Osteoblast (primary cell): Measurements from ENCODE around the gene IFI16. TPM values are rescaled to one million over a fixed set of nuclear protein-coding genes. Genes with fewer than 3 reads are reported as not detected.
"Not testable (repeated sequence)": the region's sequence is repeated elsewhere in the genome, so short reads cannot be mapped to it uniquely, and the experiment has no call there.

Experiments used
- DNase-seq: peaks from one replicate; pipeline ENCODE4 v3.0.0; 2011; ENCODE audit warnings: low spot score, mixed read lengths; ENCODE audit not compliant: insufficient read length; ENCODE audit errors: missing footprints
- H2AFZ ChIP-seq: 2 replicates; pipeline ENCODE4 v1.6.0; 2011; ENCODE audit warnings: mild to moderate bottlenecking, low read length
- H3K27ac ChIP-seq: 2 replicates; pipeline ENCODE4 v1.5.1; 2011; ENCODE audit warnings: mild to moderate bottlenecking, low read depth, low read length, moderate library complexity
- H3K27me3 ChIP-seq: 2 replicates; pipeline ENCODE4 v1.6.0; 2012; ENCODE audit warnings: mild to moderate bottlenecking, control low read depth, inconsistent platforms, low read length, moderate library complexity; ENCODE audit not compliant: insufficient read depth
- H3K36me3 ChIP-seq: 2 replicates; pipeline ENCODE4 v1.5.1; 2011; ENCODE audit warnings: mild to moderate bottlenecking, low read length, control low read depth, moderate library complexity; ENCODE audit not compliant: insufficient read depth
- H3K4me1 ChIP-seq: 2 replicates; pipeline ENCODE4 v1.5.1; 2011; ENCODE audit warnings: mild to moderate bottlenecking, low read length, control low read depth, moderate library complexity; ENCODE audit not compliant: insufficient read depth
- H3K4me2 ChIP-seq: 2 replicates; pipeline ENCODE4 v1.6.0; 2011; ENCODE audit warnings: mild to moderate bottlenecking, low read length; ENCODE audit not compliant: insufficient read depth
- H3K4me3 ChIP-seq: fragments of 200-600 bp; sonication (generic); 3 replicates; pipeline ENCODE4 v1.5.1; 2012; ENCODE audit warnings: mild to moderate bottlenecking, low read length, inconsistent platforms; ENCODE audit not compliant: insufficient read depth
- H3K79me2 ChIP-seq: 2 replicates; pipeline ENCODE4 v1.6.0; 2012; ENCODE audit warnings: mild to moderate bottlenecking, low read length, control low read depth, inconsistent platforms; ENCODE audit not compliant: insufficient read depth
- H3K9me3 ChIP-seq: 2 replicates; pipeline ENCODE4 v1.5.1; 2011; ENCODE audit warnings: low read depth, low read length, control low read depth
- H4K20me1 ChIP-seq: 2 replicates; pipeline ENCODE4 v1.6.0; 2012; ENCODE audit warnings: mild to moderate bottlenecking, low read length, control low read depth; ENCODE audit not compliant: insufficient read depth
- total RNA-seq: library from RNA; depleted of rRNA; stranded (reverse); fragments of >200 nt; gene quantifications from 2 replicates; pipeline ENCODE4 v1.2.3, GENCODE V29; 2012
- TF ChIP-seq, protein P1 (sequence below): IDR thresholded peaks from 2 replicates; pipeline ENCODE4 v1.5.1; 2011; ENCODE audit warnings: mild to moderate bottlenecking, low read depth, low read length, moderate library complexity; ENCODE audit errors: extremely low read depth

The IFI16 gene
- total RNA-seq, 1 donor = 129 TPM

DNA sequence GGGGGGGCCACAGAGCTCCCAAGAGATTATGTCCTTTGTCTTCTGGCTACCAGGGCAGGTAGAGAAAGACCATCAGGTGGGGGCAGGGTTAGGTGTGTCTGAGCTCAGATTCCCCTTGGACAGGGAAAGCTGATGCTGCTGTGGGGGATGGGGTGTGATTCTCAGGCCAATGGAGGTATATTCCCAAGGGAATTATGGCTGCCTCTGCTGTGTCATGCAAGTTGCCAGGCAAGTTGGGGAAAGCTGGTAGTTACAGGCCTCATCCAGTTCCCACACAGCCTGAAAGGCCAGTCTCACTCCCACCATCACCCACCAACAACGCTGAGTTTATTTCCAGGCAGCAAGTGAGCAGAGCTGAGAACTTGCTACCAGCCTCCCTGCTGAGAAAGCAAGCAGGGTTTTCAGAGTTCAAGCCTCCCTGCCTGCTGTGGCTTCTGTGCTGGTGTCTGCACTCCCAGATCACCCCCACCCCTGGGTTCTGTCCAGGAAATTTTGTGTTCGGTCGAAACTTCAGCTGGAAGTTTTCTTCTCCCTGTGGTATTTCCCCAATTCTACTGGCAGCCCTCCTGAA lies 21.3 kb downstream of the IFI16 start:
- TF ChIP-seq, protein P1, sequence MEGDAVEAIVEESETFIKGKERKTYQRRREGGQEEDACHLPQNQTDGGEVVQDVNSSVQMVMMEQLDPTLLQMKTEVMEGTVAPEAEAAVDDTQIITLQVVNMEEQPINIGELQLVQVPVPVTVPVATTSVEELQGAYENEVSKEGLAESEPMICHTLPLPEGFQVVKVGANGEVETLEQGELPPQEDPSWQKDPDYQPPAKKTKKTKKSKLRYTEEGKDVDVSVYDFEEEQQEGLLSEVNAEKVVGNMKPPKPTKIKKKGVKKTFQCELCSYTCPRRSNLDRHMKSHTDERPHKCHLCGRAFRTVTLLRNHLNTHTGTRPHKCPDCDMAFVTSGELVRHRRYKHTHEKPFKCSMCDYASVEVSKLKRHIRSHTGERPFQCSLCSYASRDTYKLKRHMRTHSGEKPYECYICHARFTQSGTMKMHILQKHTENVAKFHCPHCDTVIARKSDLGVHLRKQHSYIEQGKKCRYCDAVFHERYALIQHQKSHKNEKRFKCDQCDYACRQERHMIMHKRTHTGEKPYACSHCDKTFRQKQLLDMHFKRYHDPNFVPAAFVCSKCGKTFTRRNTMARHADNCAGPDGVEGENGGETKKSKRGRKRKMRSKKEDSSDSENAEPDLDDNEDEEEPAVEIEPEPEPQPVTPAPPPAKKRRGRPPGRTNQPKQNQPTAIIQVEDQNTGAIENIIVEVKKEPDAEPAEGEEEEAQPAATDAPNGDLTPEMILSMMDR = no peak
- H4K20me1 ChIP-seq = peaks cover 12% of the 10 kb centered on the region
- no peak overlapping the region for H3K4me3 ChIP-seq
- H3K4me1 ChIP-seq = no peaks in the 10 kb centered on the region
- H3K27ac ChIP-seq = peak overlapping the region; percentile 53
- no peaks in the 10 kb centered on the region for H3K9me3 ChIP-seq
- no peaks in the 10 kb centered on the region for H3K27me3 ChIP-seq
- H3K4me2 ChIP-seq = no peak overlapping the region
- peaks cover 54% of the 10 kb centered on the region for H3K36me3 ChIP-seq
- no peak overlapping the region for H2AFZ ChIP-seq
- DNase-seq = no peak
- H3K79me2 ChIP-seq = peaks cover 54% of the 10 kb centered on the region

DNA sequence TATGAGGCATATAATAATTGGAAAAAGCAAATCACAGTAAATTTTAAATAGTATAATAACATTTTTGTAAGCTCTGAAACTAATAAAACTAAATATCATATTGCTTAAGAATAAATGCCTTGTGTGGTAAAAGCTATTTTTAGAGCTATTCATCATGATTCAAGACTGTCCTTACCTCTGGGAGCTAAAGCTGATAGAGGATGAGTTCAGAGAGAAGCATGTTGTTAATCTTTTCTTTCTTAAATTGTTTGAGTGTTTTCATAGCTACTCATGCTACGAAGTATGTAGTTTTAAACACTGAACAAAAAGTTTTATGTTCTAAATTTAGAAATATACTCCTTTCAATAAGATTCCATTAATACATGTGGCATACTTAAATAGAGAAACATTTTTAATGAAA lies 30.5 kb downstream of the IFI16 start:
- no peaks in the 10 kb centered on the region for H4K20me1 ChIP-seq
- H3K27me3 ChIP-seq = no peaks in the 10 kb centered on the region
- H3K4me1 ChIP-seq = peaks cover 30% of the 10 kb centered on the region
- no peak overlapping the region for H2AFZ ChIP-seq
- peaks cover 7% of the 10 kb centered on the region for H3K79me2 ChIP-seq
- peaks cover 48% of the 10 kb centered on the region for H3K36me3 ChIP-seq
- TF ChIP-seq, protein P1 = no peak
- no peaks in the 10 kb centered on the region for H3K9me3 ChIP-seq
- DNase-seq = peak; percentile 50
- peak overlapping the region; percentile 43 for H3K4me2 ChIP-seq
- H3K4me3 ChIP-seq = no peak overlapping the region
- peak overlapping the region; percentile 78 for H3K27ac ChIP-seq

DNA sequence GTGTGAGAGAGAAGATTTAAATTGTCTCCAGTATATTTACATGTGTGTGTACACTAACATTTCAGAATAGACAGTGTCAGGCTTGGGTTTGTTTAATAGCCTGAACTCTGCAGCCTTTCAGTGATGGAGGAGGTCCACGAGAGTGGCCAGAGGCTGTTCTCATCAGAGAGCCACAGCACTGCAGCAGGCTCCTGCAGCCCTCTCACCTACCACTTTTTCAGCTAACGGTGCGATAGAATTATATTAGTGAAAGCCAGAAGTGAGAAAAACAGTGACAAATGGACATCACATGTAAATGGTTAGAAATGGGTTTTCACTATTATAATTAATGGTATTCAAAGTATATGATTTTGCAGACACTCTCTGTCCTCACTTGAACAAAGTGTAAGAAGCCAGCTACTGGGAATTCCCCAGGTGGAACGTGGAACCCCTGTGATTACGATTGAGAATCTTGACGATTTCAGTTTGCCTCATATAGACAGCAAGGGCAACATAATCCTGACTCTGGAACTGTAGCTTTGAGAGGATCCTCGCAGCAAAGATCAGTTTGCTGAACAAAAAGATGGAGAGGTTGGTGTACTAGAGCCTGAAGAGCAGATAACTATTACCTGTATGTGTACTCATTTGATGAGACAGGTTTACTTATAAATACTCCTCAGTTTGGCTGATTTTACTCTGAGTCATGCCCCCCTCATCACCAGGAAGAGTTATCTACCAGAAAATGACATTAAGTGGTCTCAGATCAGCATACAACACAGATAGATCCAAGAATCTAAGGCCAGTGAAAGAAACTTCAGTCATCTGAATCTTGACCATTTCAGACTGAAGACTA lies 31.4 kb downstream of the IFI16 start:
- TF ChIP-seq, protein P1 = no peak
- Histone ChIP-seq H3K36me3 (peaks cover 47% of the 10 kb centered on the region), H3K27ac (peak overlapping the region; percentile 78), H3K9me3 (no peaks in the 10 kb centered on the region), H3K4me3 (no peak overlapping the region), H3K27me3 (no peaks in the 10 kb centered on the region), H3K4me2 (peak overlapping the region; percentile 43), H2AFZ (no peak overlapping the region), H3K4me1 (peaks cover 30% of the 10 kb centered on the region), H4K20me1 (no peaks in the 10 kb centered on the region), H3K79me2 (peaks cover 7% of the 10 kb centered on the region)
- DNase-seq = no peak

DNA sequence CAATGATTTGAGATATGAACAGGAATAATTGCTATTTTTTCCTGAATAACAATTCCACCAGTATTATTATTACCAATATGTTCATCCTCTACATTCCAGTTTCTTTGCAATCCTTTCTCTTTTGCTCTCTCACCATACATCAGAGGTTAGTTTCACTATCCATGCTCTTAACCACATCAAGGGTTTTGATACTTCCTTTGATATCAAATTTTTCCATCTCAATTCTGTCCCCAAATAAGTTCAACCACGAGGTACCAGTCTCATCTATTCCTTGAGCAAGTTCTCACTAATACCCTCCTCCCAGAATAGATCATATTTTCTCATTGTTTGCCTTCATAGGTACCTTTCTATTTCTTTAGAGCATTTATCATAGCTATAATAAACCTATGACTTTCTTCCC lies 36.8 kb downstream of the IFI16 start:
- peaks cover 60% of the 10 kb centered on the region for H3K36me3 ChIP-seq
- H3K4me1 ChIP-seq, H3K27ac ChIP-seq, H3K79me2 ChIP-seq, H3K9me3 ChIP-seq, H3K27me3 ChIP-seq, H4K20me1 ChIP-seq, DNase-seq, H3K4me3 ChIP-seq, H3K4me2 ChIP-seq, H2AFZ ChIP-seq: not testable (repeated sequence)
